Mesendoderm (in vitro differentiated cells): ENCODE data around the gene ACKR2.

Experiments
- DNase-seq: peaks from one replicate; pipeline ENCODE4 v3.0.0; 2013
- H2AK5ac ChIP-seq: 2 replicates; pipeline ENCODE4 v1.6.1; 2013; ENCODE audit warnings: low read length, inconsistent platforms
- H2BK120ac ChIP-seq: 2 replicates; pipeline ENCODE4 v1.6.1; 2013; ENCODE audit warnings: low read depth, mild to moderate bottlenecking, low read length, moderate library complexity, mixed read lengths
- H2BK15ac ChIP-seq: replicated peaks from 2 replicates; pipeline ENCODE4 v1.6.1; 2013; ENCODE audit warnings: low read depth, mild to moderate bottlenecking, moderate library complexity
- H2BK5ac ChIP-seq: 2 replicates; pipeline ENCODE4 v1.6.1; 2013; ENCODE audit warnings: low read length, inconsistent platforms
- H3K18ac ChIP-seq: 2 replicates; pipeline ENCODE4 v1.6.1; 2013; ENCODE audit warnings: mild to moderate bottlenecking, low read length, mixed read lengths
- H3K23ac ChIP-seq: one replicate; pipeline ENCODE4 v1.6.1; 2013; ENCODE audit warnings: low read length
- H3K27ac ChIP-seq: 2 replicates; pipeline ENCODE4 v1.5.1; 2013; ENCODE audit warnings: low read depth, mild to moderate bottlenecking, inconsistent platforms, low read length, moderate library complexity
- H3K27me3 ChIP-seq: 2 replicates; pipeline ENCODE4 v1.6.1; 2013; ENCODE audit warnings: low read length, control low read depth, mild to moderate bottlenecking, inconsistent platforms; ENCODE audit not compliant: insufficient read depth, poor library complexity
- H3K36me3 ChIP-seq: 2 replicates; pipeline ENCODE4 v1.6.1; 2013; ENCODE audit warnings: low read length, inconsistent platforms; ENCODE audit not compliant: control insufficient read depth, insufficient read depth
- H3K4ac ChIP-seq: one replicate; pipeline ENCODE4 v1.6.1; 2013; ENCODE audit warnings: low read depth, mild to moderate bottlenecking, low read length, moderate library complexity
- H3K4me1 ChIP-seq: 2 replicates; pipeline ENCODE4 v1.6.1; 2013; ENCODE audit warnings: low read depth, low read length, inconsistent platforms; ENCODE audit not compliant: control insufficient read depth
- H3K4me2 ChIP-seq: 2 replicates; pipeline ENCODE4 v1.6.1; 2013; ENCODE audit warnings: low read length
- H3K4me3 ChIP-seq: 2 replicates; pipeline ENCODE4 v1.5.1; 2013; ENCODE audit warnings: mild to moderate bottlenecking, low read length
- H3K56ac ChIP-seq: one replicate; pipeline ENCODE4 v1.6.1; 2013; ENCODE audit warnings: low read length
- H3K79me1 ChIP-seq: 2 replicates; pipeline ENCODE4 v1.6.1; 2013; ENCODE audit warnings: low read length, inconsistent platforms
- H3K79me2 ChIP-seq: 2 replicates; pipeline ENCODE4 v1.6.1; 2013; ENCODE audit warnings: mild to moderate bottlenecking, low read length; ENCODE audit not compliant: control insufficient read depth, insufficient read depth
- H3K9ac ChIP-seq: 2 replicates; pipeline ENCODE4 v1.6.1; 2013; ENCODE audit warnings: low read length, inconsistent platforms
- H4K5ac ChIP-seq: one replicate; pipeline ENCODE4 v1.6.1; 2013; ENCODE audit warnings: low read length
- H4K8ac ChIP-seq: one replicate; pipeline ENCODE4 v1.6.1; 2013; ENCODE audit warnings: low read depth, mild to moderate bottlenecking, control low read depth, low read length, moderate library complexity
- WGBS: extraction: QIAGEN DNeasy Blood & Tissue Kit; methylation state at CpG from one replicate; pipeline ENCODE4 v1.1.7; 2013; ENCODE audit warnings: low lambda C conversion rate, missing lambda C conversion rate; ENCODE audit not compliant: insufficient coverage; ENCODE audit errors: extremely low coverage; 5-methylcytosine and 5-hydroxymethylcytosine counted together

ACKR2 gene

DNA sequence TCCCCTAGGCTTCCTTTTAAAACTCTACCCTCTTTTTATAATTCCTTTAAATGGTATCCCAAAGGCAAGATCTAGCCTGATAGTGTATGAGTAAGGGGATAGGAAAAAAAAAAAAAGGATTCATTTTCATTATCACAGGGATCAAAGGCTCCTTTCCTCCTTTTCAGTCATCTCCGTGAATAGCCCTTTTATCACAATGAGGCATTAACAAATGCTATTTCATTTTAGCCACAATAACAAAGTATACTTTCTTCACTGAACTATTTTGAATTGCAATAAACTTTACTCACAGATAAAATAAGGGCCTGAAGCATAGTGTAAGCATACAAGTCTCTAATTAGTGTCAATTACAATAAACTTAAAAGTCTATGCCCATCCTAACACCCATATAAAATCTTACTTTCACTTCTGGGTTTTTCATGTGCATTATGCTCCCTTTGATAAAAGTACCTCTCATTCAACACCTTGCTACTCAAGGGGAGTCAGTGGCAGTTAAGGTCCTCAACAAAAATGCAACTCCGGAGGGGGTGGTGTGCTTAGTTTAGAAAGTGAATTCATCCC lies 13.5 kb upstream of the ACKR2 start:
- H3K56ac ChIP-seq: no peak overlapping the region
- no peak overlapping the region for H2BK15ac ChIP-seq
- peaks cover 5% of the 10 kb centered on the region for H3K79me1 ChIP-seq
- H2BK120ac ChIP-seq: no peak overlapping the region
- H3K4me3 ChIP-seq: no peak overlapping the region
- H3K27ac ChIP-seq: no peak overlapping the region
- no peak overlapping the region for H3K18ac ChIP-seq
- no peak overlapping the region for H2BK5ac ChIP-seq
- no peak overlapping the region for H3K4ac ChIP-seq
- H3K27me3 ChIP-seq: no peaks in the 10 kb centered on the region
- no CpG with 5 or more reads among the region's 2 CpGs for WGBS
- no peak overlapping the region for H3K9ac ChIP-seq
- H4K8ac ChIP-seq: no peak overlapping the region
- H4K5ac ChIP-seq: no peak overlapping the region
- peaks cover 19% of the 10 kb centered on the region for H3K79me2 ChIP-seq
- H3K4me1 ChIP-seq: no peaks in the 10 kb centered on the region
- DNase-seq: no peak
- peaks cover 4% of the 10 kb centered on the region for H3K36me3 ChIP-seq
- H3K23ac ChIP-seq: no peak overlapping the region
- H3K4me2 ChIP-seq: no peak overlapping the region
- no peak overlapping the region for H2AK5ac ChIP-seq

DNA sequence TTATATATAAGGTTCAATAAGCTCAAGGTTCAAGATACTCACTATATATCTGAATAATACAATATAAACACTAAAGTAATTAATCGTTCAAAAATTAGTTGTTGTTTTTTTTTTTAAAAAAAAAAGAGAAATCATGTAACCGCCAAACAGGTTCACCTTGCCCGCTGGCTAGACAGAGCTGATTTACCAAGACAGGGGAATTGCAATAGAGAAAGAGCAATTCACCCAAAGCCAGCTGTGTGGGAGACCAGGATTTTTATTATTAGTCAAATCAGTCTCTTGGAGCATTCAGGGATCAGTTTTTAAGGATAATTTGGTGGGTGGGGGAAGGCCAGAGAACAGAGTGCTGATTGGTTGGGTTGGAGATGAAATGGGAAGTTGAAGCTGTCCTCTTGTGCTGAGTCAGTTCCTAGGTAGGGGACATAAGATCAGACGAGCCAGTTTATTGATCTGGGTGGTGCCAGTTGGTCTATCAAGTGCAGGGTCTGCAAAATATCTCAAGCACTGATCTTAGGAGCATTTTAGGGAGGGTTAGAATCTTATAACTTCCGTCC lies 12.8 kb upstream of the ACKR2 start:
- no peak for DNase-seq
- H3K4me1 ChIP-seq: no peaks in the 10 kb centered on the region
- H3K36me3 ChIP-seq: peaks cover 4% of the 10 kb centered on the region
- H3K56ac ChIP-seq: no peak overlapping the region
- H3K79me2 ChIP-seq: peaks cover 23% of the 10 kb centered on the region
- no peak overlapping the region for H3K9ac ChIP-seq
- no peak overlapping the region for H4K5ac ChIP-seq
- no peak overlapping the region for H2AK5ac ChIP-seq
- H4K8ac ChIP-seq: no peak overlapping the region
- H3K27ac ChIP-seq: no peak overlapping the region
- WGBS: no CpG with 5 or more reads among the region's 5 CpGs
- no peaks in the 10 kb centered on the region for H3K27me3 ChIP-seq
- no peak overlapping the region for H3K4me3 ChIP-seq
- no peak overlapping the region for H2BK5ac ChIP-seq
- H2BK15ac ChIP-seq: no peak overlapping the region
- H3K4me2 ChIP-seq: no peak overlapping the region
- H3K79me1 ChIP-seq: peaks cover 6% of the 10 kb centered on the region
- no peak overlapping the region for H3K23ac ChIP-seq
- no peak overlapping the region for H3K18ac ChIP-seq
- H3K4ac ChIP-seq: no peak overlapping the region
- H2BK120ac ChIP-seq: no peak overlapping the region

GRCh38 chr3:42799376-42799775 lies 9.9 kb upstream of the ACKR2 start:
- Histone ChIP-seq H2BK5ac (no peak overlapping the region), H3K27me3 (no peaks in the 10 kb centered on the region), H3K18ac (no peak overlapping the region), H3K36me3 (no peaks in the 10 kb centered on the region), H3K56ac (no peak overlapping the region), H4K5ac (no peak overlapping the region), H4K8ac (no peak overlapping the region), H2BK120ac (no peak overlapping the region), H3K4me1 (peaks cover 2% of the 10 kb centered on the region), H3K4me2 (no peak overlapping the region), H3K9ac (no peak overlapping the region), H3K4me3 (no peak overlapping the region), H2AK5ac (no peak overlapping the region), H3K23ac (no peak overlapping the region), H3K4ac (no peak overlapping the region), H3K27ac (no peak overlapping the region), H3K79me2 (peaks cover 40% of the 10 kb centered on the region), H3K79me1 (peaks cover 12% of the 10 kb centered on the region), H2BK15ac (no peak overlapping the region)
- DNase-seq: no peak
- WGBS: no CpG with 5 or more reads among the region's 7 CpGs

DNA sequence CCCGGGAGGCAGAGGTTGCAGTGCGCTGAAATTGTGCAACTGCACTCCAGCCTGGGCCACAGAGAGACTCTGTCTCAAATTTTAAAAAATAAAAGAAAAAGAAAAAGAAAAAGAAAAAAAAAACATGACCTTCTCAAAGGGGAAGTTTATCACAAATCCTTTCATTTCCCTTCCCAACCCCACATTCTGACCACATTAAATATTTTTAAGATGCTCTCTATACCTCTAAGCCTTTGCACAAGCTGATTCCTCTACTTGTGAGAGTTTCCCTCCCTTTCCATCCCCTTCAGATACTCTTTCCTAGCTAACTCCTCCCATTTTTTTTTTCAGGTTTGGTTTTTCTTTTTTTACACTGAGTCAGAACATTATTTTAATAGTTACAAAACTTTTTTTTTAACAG lies 9.0 kb upstream of the ACKR2 start:
- no peak overlapping the region for H3K4ac ChIP-seq
- H4K5ac ChIP-seq: no peak overlapping the region
- no peak overlapping the region for H3K27ac ChIP-seq
- H3K56ac ChIP-seq: no peak overlapping the region
- H3K9ac ChIP-seq: no peak overlapping the region
- no peak overlapping the region for H2BK120ac ChIP-seq
- peaks cover 40% of the 10 kb centered on the region for H3K79me2 ChIP-seq
- H3K36me3 ChIP-seq: no peaks in the 10 kb centered on the region
- no peak overlapping the region for H2BK5ac ChIP-seq
- no CpG with 5 or more reads among the region's 2 CpGs for WGBS
- no peaks in the 10 kb centered on the region for H3K27me3 ChIP-seq
- DNase-seq: no peak
- no peak overlapping the region for H3K4me2 ChIP-seq
- H2AK5ac ChIP-seq: no peak overlapping the region
- no peak overlapping the region for H3K23ac ChIP-seq
- no peak overlapping the region for H2BK15ac ChIP-seq
- no peak overlapping the region for H3K4me3 ChIP-seq
- H3K79me1 ChIP-seq: peaks cover 12% of the 10 kb centered on the region
- no peak overlapping the region for H4K8ac ChIP-seq
- H3K18ac ChIP-seq: no peak overlapping the region
- H3K4me1 ChIP-seq: peaks cover 2% of the 10 kb centered on the region

- Histone ChIP-seq H3K27me3 (no peaks in the 10 kb centered on the region), H3K9ac (no peak overlapping the region), H2BK120ac (no peak overlapping the region), H3K4ac (no peak overlapping the region), H4K5ac (no peak overlapping the region), H3K79me2 (peaks cover 38% of the 10 kb centered on the region), H3K56ac (no peak overlapping the region), H2AK5ac (no peak overlapping the region), H2BK15ac (no peak overlapping the region), H3K27ac (no peak overlapping the region), H3K79me1 (peaks cover 12% of the 10 kb centered on the region), H3K36me3 (no peaks in the 10 kb centered on the region), H2BK5ac (no peak overlapping the region), H3K18ac (no peak overlapping the region), H3K4me3 (no peak overlapping the region), H3K23ac (no peak overlapping the region), H4K8ac (no peak overlapping the region), H3K4me2 (no peak overlapping the region), H3K4me1 (peaks cover 2% of the 10 kb centered on the region)
- DNase-seq: no peak
- no CpG with 5 or more reads among the region's 3 CpGs for WGBS
Measured at GRCh38 chr3:42801048-42801620, 8.1 kb upstream of the ACKR2 start.

DNA sequence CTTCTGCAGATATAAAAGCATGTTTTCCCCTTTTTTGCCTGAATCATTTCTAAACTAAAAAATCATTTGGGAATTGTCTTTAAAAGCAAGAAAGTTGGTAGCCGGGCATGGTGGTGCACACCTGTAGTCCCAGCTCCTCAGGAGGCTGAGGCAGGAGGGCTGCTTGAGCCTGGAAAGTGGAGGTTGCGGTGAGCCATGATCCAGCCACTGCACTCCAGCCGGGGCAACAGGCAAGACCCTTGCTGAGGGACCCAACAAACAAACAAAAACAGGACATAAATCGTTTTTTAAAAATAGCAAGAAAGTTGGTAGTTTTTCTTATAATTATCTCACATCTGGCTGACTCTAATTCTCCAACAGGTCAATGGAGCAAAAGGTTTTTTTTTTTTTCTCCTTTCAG lies 7.5 kb upstream of the ACKR2 start:
- DNase-seq: no peak
- Histone ChIP-seq H3K79me1 (peaks cover 12% of the 10 kb centered on the region), H3K79me2 (peaks cover 36% of the 10 kb centered on the region), H3K23ac (no peak overlapping the region), H3K4me3 (no peak overlapping the region), H3K4me1 (peaks cover 4% of the 10 kb centered on the region), H3K27ac (no peak overlapping the region), H3K27me3 (no peaks in the 10 kb centered on the region), H2BK5ac (no peak overlapping the region), H3K56ac (no peak overlapping the region), H3K4me2 (no peak overlapping the region), H3K36me3 (no peaks in the 10 kb centered on the region), H3K9ac (no peak overlapping the region), H4K8ac (no peak overlapping the region), H2BK15ac (no peak overlapping the region), H2AK5ac (no peak overlapping the region), H3K18ac (no peak overlapping the region), H4K5ac (no peak overlapping the region), H3K4ac (no peak overlapping the region), H2BK120ac (no peak overlapping the region)
- WGBS: no CpG with 5 or more reads among the region's 4 CpGs
